Measurements from ENCODE around the gene EVX2. TPM values are rescaled to one million over a fixed set of nuclear protein-coding genes. Genes with fewer than 3 reads are reported as not detected.

Gene EVX2
- polyA plus RNA-seq, 1 experiment: not detected

GRCh38 chr2:176084611-176085119 is 903 bp upstream of the EVX2 start:
- POLR2A ChIA-PET: no interaction called here
- CTCF ChIA-PET: interaction anchor here (0.6 to 2.1 kb wide), 4 partner anchors 10 to 400 kb away, joined by 3 to 28 read pairs (median 6); no protein-coding TSS in a partner anchor

GRCh38 chr2:176082824-176083751 is 674 bp downstream of the EVX2 start:
- POLR2A ChIA-PET: no interaction called here
- no peak for DNase-seq (ENCODE audit: low read depth, low spot score)
- Histone ChIP-seq H3K27ac (ENCODE audit: low read depth, low read length) (no peak overlapping the region), H3K27me3 (ENCODE audit: control insufficient read depth, insufficient read depth, low read length) (peaks cover 95% of the 10 kb centered on the region), H3K9me3 (ENCODE audit: control insufficient read depth, insufficient read depth, low read length) (peaks cover 35% of the 10 kb centered on the region), H3K4me3 (ENCODE audit: low read depth, low read length) (no peak overlapping the region)
- no peak for TF ChIP-seq CTCF (IDR thresholded peaks at IDR 0.05; ENCODE audit: low read depth, low read length)
- CTCF ChIA-PET: interaction anchor here (0.7 kb wide), 1 partner anchor 30 kb away, joined by 3 read pairs; no protein-coding TSS in a partner anchor

More at GRCh38 chr2:176084611-176085119, 903 bp upstream of the EVX2 start:
- no peak for DNase-seq (ENCODE audit: low read depth, low spot score)
- no peak overlapping the region for H3K4me3 ChIP-seq (ENCODE audit: low read depth, low read length)
- H3K27ac ChIP-seq (ENCODE audit: low read depth, low read length): no peak overlapping the region
- TF ChIP-seq CTCF (IDR thresholded peaks at IDR 0.05; ENCODE audit: low read depth, low read length): no peak
- peaks cover 88% of the 10 kb centered on the region for H3K27me3 ChIP-seq (ENCODE audit: control insufficient read depth, insufficient read depth, low read length)
- H3K9me3 ChIP-seq (ENCODE audit: control insufficient read depth, insufficient read depth, low read length): peaks cover 35% of the 10 kb centered on the region

GRCh38 chr2:176082525-176082823 is 1.3 kb downstream of the EVX2 start:
- ChIA-PET CTCF (interaction anchor here (0.7 kb wide), 1 partner anchor 30 kb away, joined by 3 read pairs; no protein-coding TSS in a partner anchor), POLR2A (no interaction called here)
- no peak for DNase-seq (ENCODE audit: low read depth, low spot score)
- Histone ChIP-seq H3K27me3 (ENCODE audit: control insufficient read depth, insufficient read depth, low read length) (peaks cover 91% of the 10 kb centered on the region), H3K9me3 (ENCODE audit: control insufficient read depth, insufficient read depth, low read length) (peaks cover 31% of the 10 kb centered on the region), H3K27ac (ENCODE audit: low read depth, low read length) (no peak overlapping the region), H3K4me3 (ENCODE audit: low read depth, low read length) (no peak overlapping the region)
- TF ChIP-seq CTCF (IDR thresholded peaks at IDR 0.05; ENCODE audit: low read depth, low read length): no peak

- Histone ChIP-seq H3K4me3 (ENCODE audit: low read depth, low read length) (no peak overlapping the region), H3K27me3 (ENCODE audit: control insufficient read depth, insufficient read depth, low read length) (peaks cover 88% of the 10 kb centered on the region), H3K9me3 (ENCODE audit: control insufficient read depth, insufficient read depth, low read length) (peaks cover 31% of the 10 kb centered on the region), H3K27ac (ENCODE audit: low read depth, low read length) (no peak overlapping the region)
- DNase-seq (ENCODE audit: low read depth, low spot score): no peak
- ChIA-PET CTCF (interaction anchor here (0.6 to 3.2 kb wide), 2 partner anchors 11 to 393 kb away, joined by 4 to 22 read pairs; no protein-coding TSS in a partner anchor), POLR2A (no interaction called here)
- TF ChIP-seq CTCF (IDR thresholded peaks at IDR 0.05; ENCODE audit: low read depth, low read length): no peak
Measured at GRCh38 chr2:176081837-176082524, 1.8 kb downstream of the EVX2 start.
